ENCODE measurements around the gene MAN2A1.

GRCh38 chr5:109754319-109754718 lies 64.6 kb downstream of the MAN2A1 start:
- TF ChIP-seq REST (tag by site-specific recombination; IDR thresholded peaks at IDR 0.05) (no peak), CTCF (tag by site-specific recombination; IDR thresholded peaks at IDR 0.05) (no peak), ZSCAN30 (tag by site-specific recombination; IDR thresholded peaks at IDR 0.05) (no peak), TCF7L2 (IDR thresholded peaks at IDR 0.05; ENCODE audit: borderline replicate concordance, low read depth, low read length) (no peak), ZNF148 (tag by site-specific recombination; IDR thresholded peaks at IDR 0.05; ENCODE audit: borderline replicate concordance) (no peak)
